Gastrocnemius medialis (tissue), 4 donors: ENCODE data around the gene KIRREL1.
A peak's percentile ranks its signal among the peaks of the same experiment; 100 is the strongest.

Experiments used
- CTCF ChIP-seq, 5 experiments: fragments of 450-650 bp in 3 of 5; fragments of 200-600 bp in 2 of 5; sonication (generic) in 2 of 5; IDR thresholded peaks in 4 of 5; conservative IDR thresholded peaks in 1 of 5; 1 replicate in 4 of 5; 2 replicates in 1 of 5; pipeline ENCODE4 v1.5.1; 2016 to 2019; ENCODE audit warnings: antibody characterized with exemption in 5 of 5, mild to moderate bottlenecking in 3 of 5, moderate library complexity in 3 of 5
- POLR2A ChIP-seq, 2 donors: fragments of 450-650 bp; IDR thresholded peaks; one replicate each; pipeline ENCODE4 v1.6.1; 2017; ENCODE audit warnings: antibody characterized with exemption in 2 of 2, mild to moderate bottlenecking in 2 of 2, moderate library complexity in 2 of 2

GRCh38 chr1:157969697-157970485 lies 23.6 kb upstream of the KIRREL1 start:
- TF ChIP-seq CTCF (IDR thresholded peaks at IDR 0.05 in 4 of 5, conservative IDR thresholded peaks at IDR 0.05 in 1 of 5) (peak in 4 of 5 experiments; percentile 14 to 56 (median 44)), POLR2A (IDR thresholded peaks at IDR 0.05) (no peak)
